A549 (cell line): ENCODE results near the gene LARGE1. TPM values are rescaled to one million over a fixed set of nuclear protein-coding genes. Genes with fewer than 3 reads are reported as not detected.

Experiments used
- ATAC-seq, 2 experiments: fragments of 200-7000 bp in 1 of 2; fragments of >200 bp in 1 of 2; cut with Nextera tagmentation in 1 of 2; cut with Tn5 transposase in 1 of 2; 3 replicates each; pipeline versions ENCODE4 v1.8.0 to v1.9.1; 2018 to 2020; ENCODE audit warnings: mild to moderate bottlenecking in 1 of 2, moderate library complexity in 1 of 2
- CTCF ChIA-PET: fragments of 300-600 bp; sonication (Branson Sonifier 250); formaldehyde crosslinking; extraction: SDS; loops from one replicate; lab custom pipeline; 2021; ENCODE audit warnings: antibody characterized with exemption, inconsistent platforms; lab: Yijun Ruan, JAX
- POLR2A ChIA-PET: fragments of 350-600 bp; formaldehyde crosslinking; extraction: SDS; loops from one replicate; lab custom pipeline; 2021; ENCODE audit warnings: antibody characterized with exemption, inconsistent platforms; lab: Yijun Ruan, JAX
- DNase-seq, 2 experiments: peaks; one replicate each; pipeline versions ENCODE4 v3.0.0 to v3.0.0-alpha.2; 2011 to 2016; ENCODE audit warnings: low read depth in 1 of 2, low spot score in 1 of 2
- FAIRE-seq: peaks from 2 replicates; lab custom pipeline; 2011; peaks lifted over from hg19 to GRCh38; lab: Jason Lieb, UNC
- H3K27ac ChIP-seq, 2 experiments: fragments of >200 bp; sonication (Bioruptor Twin); formaldehyde crosslinking; 3 replicates each; pipeline ENCODE4 v1.5.1; 2016 to 2017
- H3K4me1 ChIP-seq: fragments of >200 bp; sonication (Bioruptor Twin); formaldehyde crosslinking; 3 replicates; pipeline ENCODE4 v1.6.1; 2016
- H3K4me2 ChIP-seq: fragments of >200 bp; sonication (Bioruptor Twin); formaldehyde crosslinking; 3 replicates; pipeline ENCODE4 v1.6.1; 2016
- H3K4me3 ChIP-seq: fragments of >200 bp; sonication (Bioruptor Twin); formaldehyde crosslinking; 3 replicates; pipeline ENCODE4 v1.5.1; 2016
- H3K9me3 ChIP-seq: fragments of >200 bp; sonication (Bioruptor Twin); formaldehyde crosslinking; 3 replicates; pipeline ENCODE4 v1.6.1; 2016
- CEBPB ChIP-seq, 2 experiments: fragments of >200 bp in 1 of 2; sonication (Bioruptor Twin) in 1 of 2; formaldehyde crosslinking in 1 of 2; IDR thresholded peaks; 2 replicates each; pipeline ENCODE4 v1.6.1; 2012 to 2016
- CHD2 ChIP-seq: fragments of 150-350 bp; IDR thresholded peaks from 2 replicates; pipeline ENCODE4 v1.6.1; 2014; ENCODE audit warnings: low read length; ENCODE audit not compliant: partially characterized antibody
- CHD4 ChIP-seq: fragments of 200-600 bp; sonication (generic); IDR thresholded peaks from 2 replicates; pipeline ENCODE4 v1.6.1; 2016; ENCODE audit warnings: antibody characterized with exemption, mild to moderate bottlenecking, borderline replicate concordance
- CTCF ChIP-seq: fragments of >200 bp; sonication (Bioruptor Twin); formaldehyde crosslinking; IDR thresholded peaks from 3 replicates; pipeline ENCODE4 v1.5.1; 2016
- FOSB ChIP-seq: fragments of 250-450 bp; sonication (Bioruptor Pico); IDR thresholded peaks from 2 replicates; pipeline ENCODE4 v1.5.0; 2020; ENCODE audit warnings: mild to moderate bottlenecking, moderate library complexity
- FOXS1 ChIP-seq: fragments of 250-450 bp; sonication (Bioruptor Pico); IDR thresholded peaks from 2 replicates; pipeline ENCODE4 v1.5.0; 2020; ENCODE audit warnings: mild to moderate bottlenecking, moderate library complexity
- GATA3 ChIP-seq: IDR thresholded peaks from 2 replicates; pipeline ENCODE4 v1.6.1; 2012; ENCODE audit warnings: borderline replicate concordance
- HOXA7 ChIP-seq: fragments of 250-450 bp; sonication (Bioruptor Pico); IDR thresholded peaks from 2 replicates; pipeline ENCODE4 v1.5.0; 2020; ENCODE audit warnings: mild to moderate bottlenecking, moderate library complexity
- HOXB13 ChIP-seq: fragments of 250-450 bp; sonication (Bioruptor Pico); IDR thresholded peaks from 2 replicates; pipeline ENCODE4 v1.5.0; 2020; ENCODE audit warnings: low read depth, mild to moderate bottlenecking, moderate library complexity
- HOXB5 ChIP-seq: fragments of 250-450 bp; sonication (Bioruptor Pico); IDR thresholded peaks from 2 replicates; pipeline ENCODE4 v1.5.0; 2020; ENCODE audit warnings: mild to moderate bottlenecking, moderate library complexity
- JUN ChIP-seq, 2 experiments: fragments of >200 bp; sonication (Bioruptor Twin); formaldehyde crosslinking; IDR thresholded peaks; 2 replicates in 1 of 2; 3 replicates in 1 of 2; pipeline ENCODE4 v1.6.1; 2016 to 2017
- JUNB ChIP-seq: fragments of >200 bp; sonication (Bioruptor Twin); formaldehyde crosslinking; IDR thresholded peaks from 2 replicates; pipeline ENCODE4 v1.6.1; 2016
- MAFK ChIP-seq: fragments of 450-650 bp; IDR thresholded peaks from 2 replicates; pipeline ENCODE4 v1.6.1; 2014; ENCODE audit not compliant: partially characterized antibody
- MAX ChIP-seq: IDR thresholded peaks from 2 replicates; pipeline ENCODE4 v1.6.1; 2012
- MYC ChIP-seq: IDR thresholded peaks from 2 replicates; pipeline ENCODE4 v1.6.1; 2012; ENCODE audit warnings: mild to moderate bottlenecking, inconsistent platforms, low read length, improper control_type of control experiment, borderline replicate concordance
- PHF8 ChIP-seq: fragments of 200-600 bp; sonication (generic); IDR thresholded peaks from 2 replicates; pipeline ENCODE4 v1.6.1; 2016; ENCODE audit warnings: low read depth, mild to moderate bottlenecking, antibody characterized with exemption, moderate library complexity, borderline replicate concordance
- POLR2A ChIP-seq: IDR thresholded peaks from 2 replicates; pipeline ENCODE4 v1.6.1; 2012; ENCODE audit warnings: mild to moderate bottlenecking, low read length
- RAD21 ChIP-seq, 2 experiments: fragments of >200 bp in 1 of 2; sonication (Bioruptor Twin) in 1 of 2; formaldehyde crosslinking in 1 of 2; IDR thresholded peaks in 1 of 2; conservative IDR thresholded peaks in 1 of 2; 2 replicates in 1 of 2; 3 replicates in 1 of 2; pipeline ENCODE4 v1.6.1; 2012 to 2018; ENCODE audit warnings: inconsistent platforms in 1 of 2
- RARB ChIP-seq: fragments of 250-450 bp; sonication (Bioruptor Pico); IDR thresholded peaks from 2 replicates; pipeline ENCODE4 v1.8.0; 2021; ENCODE audit warnings: mild to moderate bottlenecking, moderate library complexity
- SMC3 ChIP-seq: fragments of >200 bp; sonication (Bioruptor Twin); formaldehyde crosslinking; IDR thresholded peaks from 3 replicates; pipeline ENCODE4 v1.6.1; 2018; ENCODE audit warnings: inconsistent platforms
- SREBF2 ChIP-seq: fragments of 450-650 bp; IDR thresholded peaks from 2 replicates; pipeline ENCODE4 v1.6.1; 2014; ENCODE audit warnings: mild to moderate bottlenecking, moderate library complexity
- TP53 ChIP-seq: fragments of 250-450 bp; sonication (Bioruptor Pico); IDR thresholded peaks from 2 replicates; pipeline ENCODE4 v1.5.0; 2021; ENCODE audit warnings: mild to moderate bottlenecking, moderate library complexity
- ZC3H11A ChIP-seq: fragments of 450-650 bp; IDR thresholded peaks from 2 replicates; pipeline ENCODE4 v1.6.1; 2014; ENCODE audit warnings: antibody characterized with exemption, mild to moderate bottlenecking
- ZFP36 ChIP-seq: fragments of 450-650 bp; IDR thresholded peaks from 2 replicates; pipeline ENCODE4 v1.6.1; 2014; ENCODE audit warnings: borderline replicate concordance; ENCODE audit not compliant: partially characterized antibody
- ZNF302 ChIP-seq: fragments of 250-450 bp; sonication (Bioruptor Pico); IDR thresholded peaks from 2 replicates; pipeline ENCODE4 v1.9.0; 2021; ENCODE audit warnings: inconsistent platforms, mild to moderate bottlenecking, moderate library complexity
- WGBS: methylation state at CpG from one replicate; pipeline ENCODE4 v1.1.6; 2017; ENCODE audit errors: missing lambda C conversion rate; 5-methylcytosine and 5-hydroxymethylcytosine counted together
- polyA plus RNA-seq, 4 experiments: library from polyadenylated mRNA; depleted of rRNA in 3 of 4; stranded (reverse); fragments of >200 nt; fragmentation: RNase III in 1 of 4; extraction: RNeasy Plus Mini Kit Qiagen cat#74134 plus additional on column Dnase treatment in 1 of 4; gene quantifications; 2 replicates in 3 of 4; 3 replicates in 1 of 4; pipeline ENCODE4 v1.2.3, GENCODE V29; 2011 to 2017
- TF ChIP-seq, protein P1 (sequence below): fragments of 450-650 bp; IDR thresholded peaks from 2 replicates; pipeline ENCODE4 v1.6.1; 2014; ENCODE audit warnings: antibody characterized with exemption
- TF ChIP-seq, protein P2 (sequence below): fragments of >200 bp; sonication (Bioruptor Twin); formaldehyde crosslinking; IDR thresholded peaks from 2 replicates; pipeline ENCODE4 v1.6.1; 2016
- TF ChIP-seq, protein P3 (sequence below): IDR thresholded peaks from 2 replicates; pipeline ENCODE4 v1.6.1; 2012; ENCODE audit warnings: low read depth, borderline replicate concordance

LARGE1 gene
- polyA plus RNA-seq, 2 of the 4 experiments (the other 2 are of a cell fraction) = 2.7 to 5.8 TPM

DNA sequence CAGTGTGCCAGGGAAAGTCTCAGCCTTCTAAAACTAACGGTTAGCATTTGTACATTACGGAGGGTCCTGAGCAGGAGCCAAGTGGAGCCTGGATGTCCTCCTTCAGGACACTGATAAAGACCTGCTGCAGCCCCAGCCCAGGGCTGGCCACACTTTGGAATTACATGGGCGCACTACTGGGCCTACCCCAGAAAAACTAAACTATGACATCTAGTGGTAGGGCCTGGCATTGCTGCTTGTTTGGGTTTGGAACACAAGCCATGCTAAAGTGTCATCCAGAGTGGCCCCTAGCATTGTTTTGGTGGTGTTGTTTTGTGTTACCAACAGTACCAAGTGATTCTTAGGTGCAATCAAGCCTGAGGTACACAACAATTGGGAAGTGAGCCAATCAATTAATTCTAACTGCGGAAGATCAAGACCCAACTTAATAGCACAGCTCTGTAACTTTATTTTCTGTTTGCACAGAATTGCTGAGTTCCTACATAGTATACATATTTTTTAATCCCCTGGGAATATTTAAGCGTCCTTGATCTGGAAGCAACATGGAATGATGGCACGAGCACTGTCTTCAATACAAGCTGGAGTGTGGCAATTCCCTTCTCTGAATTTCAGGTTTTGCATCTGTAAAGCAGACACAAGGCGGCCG, 340.7 kb downstream of the LARGE1 start:
- Histone ChIP-seq H3K9me3 (no peaks in the 10 kb centered on the region), H3K27ac (peak overlapping the region; percentile 11 to 64; a peak in 5 of 6 replicates), H3K4me3 (no peak overlapping the region), H3K4me1 (peaks cover 38% of the 10 kb centered on the region), H3K4me2 (0 out of 3 replicates have a peak overlapping the region, but pooled peaks have one; percentile 50)
- ChIA-PET CTCF (interaction anchor here (0.9 to 3.9 kb wide), 12 partner anchors 11 to 283 kb away, joined by 3 to 48 read pairs (median 4); no protein-coding TSS in a partner anchor), POLR2A (no interaction called here)
- FAIRE-seq = no peak
- DNase-seq = peak; percentile 41 to 68
- ATAC-seq = peak; percentile 91 to 97
- no peak for TF ChIP-seq FOXS1
- TF ChIP-seq CHD2 = no peak
- no peak for TF ChIP-seq CEBPB (IDR thresholded peaks at IDR 0.05)
- no peak for TF ChIP-seq PHF8
- no peak for TF ChIP-seq POLR2A
- no peak for TF ChIP-seq RARB (CRISPR knock-in tag)
- TF ChIP-seq JUNB = no peak
- TF ChIP-seq SMC3 = peak; percentile 88
- TF ChIP-seq ZNF302 (CRISPR knock-in tag) = no peak
- no peak for TF ChIP-seq CHD4
- TF ChIP-seq GATA3 = no peak
- no peak for TF ChIP-seq HOXB13 (CRISPR knock-in tag)
- TF ChIP-seq, protein P1, sequence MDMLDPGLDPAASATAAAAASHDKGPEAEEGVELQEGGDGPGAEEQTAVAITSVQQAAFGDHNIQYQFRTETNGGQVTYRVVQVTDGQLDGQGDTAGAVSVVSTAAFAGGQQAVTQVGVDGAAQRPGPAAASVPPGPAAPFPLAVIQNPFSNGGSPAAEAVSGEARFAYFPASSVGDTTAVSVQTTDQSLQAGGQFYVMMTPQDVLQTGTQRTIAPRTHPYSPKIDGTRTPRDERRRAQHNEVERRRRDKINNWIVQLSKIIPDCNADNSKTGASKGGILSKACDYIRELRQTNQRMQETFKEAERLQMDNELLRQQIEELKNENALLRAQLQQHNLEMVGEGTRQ = no peak
- no peak for TF ChIP-seq FOSB
- TF ChIP-seq SREBF2 = no peak
- peak; percentile 72 for TF ChIP-seq CTCF
- TF ChIP-seq RAD21 (conservative IDR thresholded peaks at IDR 0.05 in 1 of 2, IDR thresholded peaks at IDR 0.05 in 1 of 2) = peak; percentile 88 to 91
- TF ChIP-seq MAX = no peak
- TF ChIP-seq ZC3H11A = no peak
- no peak for TF ChIP-seq JUN (IDR thresholded peaks at IDR 0.05)
- no peak for TF ChIP-seq MYC
- TF ChIP-seq TP53 = no peak
- TF ChIP-seq HOXB5 (CRISPR knock-in tag) = no peak
- WGBS = 8% methylated on average over 5 of the region's 8 CpGs

GRCh38 chr22:33578752-33579151, 341.5 kb downstream of the LARGE1 start:
- no peak for DNase-seq

More at GRCh38 chr22:33578752-33579151, 341.5 kb downstream of the LARGE1 start:
- Histone ChIP-seq H3K9me3 (no peaks in the 10 kb centered on the region), H3K4me3 (no peak overlapping the region), H3K4me2 (peak overlapping the region; percentile 50), H3K27ac (peak overlapping the region; percentile 11 to 64), H3K4me1 (peaks cover 40% of the 10 kb centered on the region)
- TF ChIP-seq MAFK = no peak
- no peak for TF ChIP-seq ZFP36
- no peak for TF ChIP-seq CHD4
- TF ChIP-seq, protein P2, sequence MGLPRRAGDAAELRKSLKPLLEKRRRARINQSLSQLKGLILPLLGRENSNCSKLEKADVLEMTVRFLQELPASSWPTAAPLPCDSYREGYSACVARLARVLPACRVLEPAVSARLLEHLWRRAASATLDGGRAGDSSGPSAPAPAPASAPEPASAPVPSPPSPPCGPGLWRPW = no peak
- TF ChIP-seq HOXA7 (CRISPR knock-in tag) = no peak
- TF ChIP-seq, protein P3, sequence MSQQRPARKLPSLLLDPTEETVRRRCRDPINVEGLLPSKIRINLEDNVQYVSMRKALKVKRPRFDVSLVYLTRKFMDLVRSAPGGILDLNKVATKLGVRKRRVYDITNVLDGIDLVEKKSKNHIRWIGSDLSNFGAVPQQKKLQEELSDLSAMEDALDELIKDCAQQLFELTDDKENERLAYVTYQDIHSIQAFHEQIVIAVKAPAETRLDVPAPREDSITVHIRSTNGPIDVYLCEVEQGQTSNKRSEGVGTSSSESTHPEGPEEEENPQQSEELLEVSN = no peak
- 82% methylated on average over 1 of the region's 1 CpG for WGBS
- ChIA-PET POLR2A (no interaction called here), CTCF (interaction anchor here (0.7 to 3.9 kb wide), 7 partner anchors 12 to 282 kb away, joined by 3 to 48 read pairs (median 10); no protein-coding TSS in a partner anchor)
- no peak for FAIRE-seq
- ATAC-seq = no peak; a peak in 2 of 6 replicates
